Endothelial cell of umbilical vein (primary cell): ENCODE measurements around the gene FABP1. TPM values are rescaled to one million over a fixed set of nuclear protein-coding genes. Genes with fewer than 3 reads are reported as not detected.

Experiments used
- BruUV-seq: library from RNA; stranded (reverse); fragments of 400-500 nt; replicated peaks from 2 replicates; lab custom pipeline; 2021; lab: Mats Ljungman, UMichigan
- CTCF ChIA-PET: fragments of 300-600, 350-600 bp; sonication (Branson Sonifier 250); formaldehyde crosslinking; loops from one replicate; lab custom pipeline; 2021; ENCODE audit warnings: antibody characterized with exemption, inconsistent platforms; lab: Charles Lee
- POLR2A ChIA-PET: fragments of 300-600, 350-600 bp; sonication (Branson Sonifier 250); formaldehyde crosslinking; loops from one replicate; lab custom pipeline; 2021; ENCODE audit warnings: antibody characterized with exemption, inconsistent platforms; lab: Charles Lee
- DNase-seq: peaks from one replicate; pipeline ENCODE4 v3.0.0-alpha.2; 2011; ENCODE audit warnings: low read depth, low spot score
- FAIRE-seq: peaks from 2 replicates; lab custom pipeline; 2011; peaks lifted over from hg19 to GRCh38; lab: Jason Lieb, UNC
- H2AFZ ChIP-seq: 2 replicates; pipeline ENCODE4 v1.6.0; 2012; ENCODE audit warnings: low read depth, low read length, control low read depth, inconsistent platforms
- H3K27ac ChIP-seq: 2 replicates; pipeline ENCODE4 v1.5.1; 2011; ENCODE audit warnings: low read depth, mild to moderate bottlenecking, control low read depth, low read length, moderate library complexity; ENCODE audit not compliant: insufficient read depth
- H3K27me3 ChIP-seq, 2 experiments: 2 replicates each; pipeline versions ENCODE4 v1.6.0 to v1.6.1; 2011; ENCODE audit warnings: low read length in 2 of 2, mixed read lengths in 1 of 2; ENCODE audit not compliant: control insufficient read depth in 2 of 2, insufficient read depth in 2 of 2
- H3K36me3 ChIP-seq, 2 experiments: 2 replicates in 1 of 2; 3 replicates in 1 of 2; pipeline ENCODE4 v1.5.1; 2011; ENCODE audit warnings: low read length in 2 of 2, mild to moderate bottlenecking in 1 of 2, moderate library complexity in 1 of 2; ENCODE audit not compliant: control insufficient read depth in 2 of 2, insufficient read depth in 2 of 2; ENCODE audit errors: extremely low read depth in 1 of 2
- H3K4me1 ChIP-seq: 3 replicates; pipeline ENCODE4 v1.5.1; 2011; ENCODE audit warnings: mild to moderate bottlenecking, low read length; ENCODE audit not compliant: control insufficient read depth, insufficient read depth; ENCODE audit errors: extremely low read depth
- H3K4me2 ChIP-seq: 2 replicates; pipeline ENCODE4 v1.6.1; 2011; ENCODE audit warnings: low read length, control low read depth, mixed read lengths; ENCODE audit not compliant: insufficient read depth
- H3K4me3 ChIP-seq, 3 experiments: fragments of 200-600 bp in 1 of 3; sonication (generic), shearing (Covaris generic) in 1 of 3; replicated peaks in 1 of 3; 2 replicates each; pipeline ENCODE4 v1.5.1; 2011 to 2016; ENCODE audit warnings: control low read depth in 3 of 3, low read length in 3 of 3, mild to moderate bottlenecking in 2 of 3, inconsistent platforms in 1 of 3, low read depth in 1 of 3, moderate library complexity in 1 of 3; ENCODE audit not compliant: insufficient read depth in 1 of 3
- H3K79me2 ChIP-seq: 2 replicates; pipeline ENCODE4 v1.6.0; 2012; ENCODE audit warnings: low read length, inconsistent platforms; ENCODE audit not compliant: control insufficient read depth, insufficient read depth
- H3K9ac ChIP-seq: replicated peaks from 2 replicates; pipeline ENCODE3; 2011; ENCODE audit warnings: low read length, control low read depth; ENCODE audit not compliant: insufficient read depth; ENCODE audit errors: extremely low read depth
- H3K9me1 ChIP-seq: replicated peaks from 3 replicates; pipeline ENCODE4 v1.6.0; 2011; ENCODE audit warnings: mild to moderate bottlenecking, low read length; ENCODE audit not compliant: control insufficient read depth, insufficient read depth; ENCODE audit errors: extremely low read depth
- H3K9me3 ChIP-seq: replicated peaks from 2 replicates; pipeline ENCODE4 v1.5.1; 2012; ENCODE audit warnings: low read length, inconsistent platforms; ENCODE audit not compliant: control insufficient read depth, insufficient read depth
- H4K20me1 ChIP-seq: replicated peaks from 2 replicates; pipeline ENCODE3; 2011; ENCODE audit warnings: mild to moderate bottlenecking, low read length; ENCODE audit not compliant: control insufficient read depth, insufficient read depth; ENCODE audit errors: extremely low read depth
- EZH2 ChIP-seq: IDR thresholded peaks from 2 replicates; pipeline ENCODE4 v1.6.1; 2012; ENCODE audit warnings: borderline replicate concordance, low read depth, mild to moderate bottlenecking, moderate library complexity, low read length, inconsistent platforms; ENCODE audit not compliant: severe bottlenecking
- GATA2 ChIP-seq: IDR thresholded peaks from 2 replicates; pipeline ENCODE4 v1.7.0; 2011; ENCODE audit warnings: low read depth, mild to moderate bottlenecking, moderate library complexity, mixed read lengths, low read length; ENCODE audit not compliant: insufficient read length, insufficient read depth
- JUN ChIP-seq: IDR thresholded peaks from 2 replicates; pipeline ENCODE4 v1.6.1; 2011; ENCODE audit warnings: borderline replicate concordance, low read depth; ENCODE audit not compliant: insufficient read length, insufficient read depth
- MYC ChIP-seq: IDR thresholded peaks from one replicate; pipeline ENCODE4 v1.6.1; 2011; ENCODE audit warnings: mild to moderate bottlenecking, low read depth, low read length
- dilution Hi-C: fragments of 300-500 bp; cut with MboI; formaldehyde crosslinking; loops from one replicate; pipeline ENCODE4 v1.15.0; 2019; ENCODE audit warnings: low sequenced_read_pairs; ENCODE audit not compliant: extremely low pct_ligation_motif_present
- intact Hi-C: fragments of 100-400 bp; cut with micrococcal nuclease; formaldehyde crosslinking; loops from one replicate; pipeline ENCODE4 v1.10.0; 2022
- polyA plus RNA-seq, 4 experiments: library from polyadenylated mRNA; depleted of rRNA in 3 of 4; stranded (reverse) in 3 of 4; unstranded in 1 of 4; fragments of >200 nt; gene quantifications; 2 replicates each; pipeline versions ENCODE4 v1.2.1 to v1.2.3, GENCODE V29; 2011 to 2012; ENCODE audit warnings: missing spikeins in 1 of 4
- total RNA-seq: library from RNA; stranded (reverse); gene quantifications from 2 replicates; pipeline ENCODE4 v1.2.3, GENCODE V29; 2021
- TF ChIP-seq, protein P1 (sequence below), 2 donors: IDR thresholded peaks; 1 replicate in 1 of 2; 2 replicates in 1 of 2; pipeline ENCODE4 v1.5.1; 2011; ENCODE audit warnings: low read length in 2 of 2, mild to moderate bottlenecking in 2 of 2, moderate library complexity in 2 of 2, control low read depth in 1 of 2, inconsistent platforms in 1 of 2, low read depth in 1 of 2; ENCODE audit not compliant: insufficient read depth in 1 of 2; ENCODE audit errors: extremely low read depth in 1 of 2
- TF ChIP-seq, protein P2 (sequence below): IDR thresholded peaks from 2 replicates; pipeline ENCODE4 v1.6.1; 2011; ENCODE audit not compliant: insufficient read depth, insufficient read length

Gene FABP1
- total and polyA plus RNA-seq, 2 donors (not counting 3 experiments of a cell fraction or from before 2014, with no cell fraction given) = not detected

- no peak overlapping the region for H3K27ac ChIP-seq
- no peaks in the 10 kb centered on the region for H3K36me3 ChIP-seq
- no peaks in the 10 kb centered on the region for H3K27me3 ChIP-seq
- H3K4me2 ChIP-seq = no peak overlapping the region
- H3K4me1 ChIP-seq = no peaks in the 10 kb centered on the region
- no peaks in the 10 kb centered on the region for H3K9me3 ChIP-seq
- H2AFZ ChIP-seq = no peak overlapping the region
- no TSS peak for BruUV-seq
- DNase-seq (no peak), FAIRE-seq (no peak)
- no peaks in the 10 kb centered on the region for H3K9me1 ChIP-seq
- dilution Hi-C loops = no loop called here
- TF ChIP-seq, protein P1, sequence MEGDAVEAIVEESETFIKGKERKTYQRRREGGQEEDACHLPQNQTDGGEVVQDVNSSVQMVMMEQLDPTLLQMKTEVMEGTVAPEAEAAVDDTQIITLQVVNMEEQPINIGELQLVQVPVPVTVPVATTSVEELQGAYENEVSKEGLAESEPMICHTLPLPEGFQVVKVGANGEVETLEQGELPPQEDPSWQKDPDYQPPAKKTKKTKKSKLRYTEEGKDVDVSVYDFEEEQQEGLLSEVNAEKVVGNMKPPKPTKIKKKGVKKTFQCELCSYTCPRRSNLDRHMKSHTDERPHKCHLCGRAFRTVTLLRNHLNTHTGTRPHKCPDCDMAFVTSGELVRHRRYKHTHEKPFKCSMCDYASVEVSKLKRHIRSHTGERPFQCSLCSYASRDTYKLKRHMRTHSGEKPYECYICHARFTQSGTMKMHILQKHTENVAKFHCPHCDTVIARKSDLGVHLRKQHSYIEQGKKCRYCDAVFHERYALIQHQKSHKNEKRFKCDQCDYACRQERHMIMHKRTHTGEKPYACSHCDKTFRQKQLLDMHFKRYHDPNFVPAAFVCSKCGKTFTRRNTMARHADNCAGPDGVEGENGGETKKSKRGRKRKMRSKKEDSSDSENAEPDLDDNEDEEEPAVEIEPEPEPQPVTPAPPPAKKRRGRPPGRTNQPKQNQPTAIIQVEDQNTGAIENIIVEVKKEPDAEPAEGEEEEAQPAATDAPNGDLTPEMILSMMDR (IDR thresholded peaks at IDR 0.05; ENCODE audit: extremely low read depth in 1 of 2, insufficient read depth in 1 of 2, low read depth in 1 of 2, low read length in 2 of 2) = no peak
- no peak for TF ChIP-seq EZH2
- TF ChIP-seq JUN = no peak
- TF ChIP-seq GATA2 = no peak
- TF ChIP-seq, protein P2, sequence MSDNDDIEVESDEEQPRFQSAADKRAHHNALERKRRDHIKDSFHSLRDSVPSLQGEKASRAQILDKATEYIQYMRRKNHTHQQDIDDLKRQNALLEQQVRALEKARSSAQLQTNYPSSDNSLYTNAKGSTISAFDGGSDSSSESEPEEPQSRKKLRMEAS = no peak
- TF ChIP-seq MYC = no peak
- CTCF ChIA-PET = interaction anchor here (0.7 kb wide), 1 partner anchor 17 kb away, joined by 3 read pairs; no protein-coding TSS in a partner anchor
- POLR2A ChIA-PET = no interaction called here
- intact Hi-C loops = no loop called here
- H4K20me1 ChIP-seq = no peaks in the 10 kb centered on the region
- no peak overlapping the region for H3K4me3 ChIP-seq
- H3K79me2 ChIP-seq = no peaks in the 10 kb centered on the region
- H3K9ac ChIP-seq = no peak overlapping the region
Observed at GRCh38 chr2:88113069-88113468, 14.8 kb downstream of the FABP1 start.
